HL-60 (cell line): ENCODE data around the gene IQGAP2.

ENCODE experiments used
- DNase-seq, 2 experiments: peaks; one replicate each; pipeline ENCODE4 v3.0.0-alpha.2; 2010 to 2020; ENCODE audit warnings: low read depth in 1 of 2, low spot score in 1 of 2
- H3K27ac ChIP-seq: fragments of 250-450 bp; sonication (Bioruptor Pico); replicated peaks from 2 replicates; pipeline ENCODE4 v1.5.1; 2020; ENCODE audit warnings: mild to moderate bottlenecking, moderate library complexity
- H3K27me3 ChIP-seq: fragments of 250-450 bp; sonication (Bioruptor Pico); 2 replicates; pipeline ENCODE4 v1.5.1; 2021; ENCODE audit warnings: mild to moderate bottlenecking, moderate library complexity; ENCODE audit not compliant: insufficient read depth, poor library complexity, severe bottlenecking
- H3K4me3 ChIP-seq: replicated peaks from 2 replicates; pipeline ENCODE4 v1.5.1; 2011; ENCODE audit warnings: mild to moderate bottlenecking, control low read depth, low read length; ENCODE audit not compliant: insufficient read depth
- GABPA ChIP-seq: IDR thresholded peaks from 2 replicates; pipeline ENCODE4 v1.6.1; 2012; ENCODE audit warnings: low read depth
- POLR2AphosphoS5 ChIP-seq: IDR thresholded peaks from 2 replicates; pipeline ENCODE4 v1.6.1; 2012; ENCODE audit warnings: low read depth
- SPI1 ChIP-seq: IDR thresholded peaks from 2 replicates; pipeline ENCODE4 v1.6.1; 2012; ENCODE audit warnings: low read depth, mild to moderate bottlenecking, borderline replicate concordance
- TF ChIP-seq, protein P1 (sequence below): IDR thresholded peaks from 2 replicates; pipeline ENCODE4 v1.6.1; 2012; ENCODE audit warnings: low read depth; ENCODE audit not compliant: insufficient replicate concordance
- TF ChIP-seq, protein P2 (sequence below): IDR thresholded peaks from one replicate; pipeline ENCODE4 v1.5.1; 2011; ENCODE audit warnings: low read length, control low read depth, inconsistent platforms; ENCODE audit not compliant: insufficient read depth

IQGAP2 gene

DNA sequence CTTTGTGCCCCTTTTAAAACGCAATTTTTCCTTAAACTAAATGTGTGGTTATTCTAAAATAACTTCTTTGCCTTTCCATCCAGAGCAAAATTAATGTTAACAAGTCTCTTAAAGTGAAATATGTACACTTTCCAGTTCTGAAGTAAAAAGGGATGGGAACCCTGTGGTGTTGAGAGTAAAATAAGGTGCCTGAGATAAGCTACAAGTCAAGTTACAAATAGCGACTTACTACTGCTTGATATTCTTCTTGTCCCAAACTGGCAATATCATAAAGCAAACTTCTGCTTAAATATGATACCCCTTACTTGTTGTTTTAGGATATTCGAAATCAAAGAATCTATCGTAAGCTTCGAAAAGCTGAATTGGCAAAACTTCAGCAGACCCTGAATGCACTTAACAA, 294.6 kb downstream of the IQGAP2 start:
- Histone ChIP-seq H3K27me3 (no peaks in the 10 kb centered on the region), H3K27ac (no peak overlapping the region), H3K4me3 (no peak overlapping the region)
- DNase-seq: no peak
- TF ChIP-seq, protein P1, sequence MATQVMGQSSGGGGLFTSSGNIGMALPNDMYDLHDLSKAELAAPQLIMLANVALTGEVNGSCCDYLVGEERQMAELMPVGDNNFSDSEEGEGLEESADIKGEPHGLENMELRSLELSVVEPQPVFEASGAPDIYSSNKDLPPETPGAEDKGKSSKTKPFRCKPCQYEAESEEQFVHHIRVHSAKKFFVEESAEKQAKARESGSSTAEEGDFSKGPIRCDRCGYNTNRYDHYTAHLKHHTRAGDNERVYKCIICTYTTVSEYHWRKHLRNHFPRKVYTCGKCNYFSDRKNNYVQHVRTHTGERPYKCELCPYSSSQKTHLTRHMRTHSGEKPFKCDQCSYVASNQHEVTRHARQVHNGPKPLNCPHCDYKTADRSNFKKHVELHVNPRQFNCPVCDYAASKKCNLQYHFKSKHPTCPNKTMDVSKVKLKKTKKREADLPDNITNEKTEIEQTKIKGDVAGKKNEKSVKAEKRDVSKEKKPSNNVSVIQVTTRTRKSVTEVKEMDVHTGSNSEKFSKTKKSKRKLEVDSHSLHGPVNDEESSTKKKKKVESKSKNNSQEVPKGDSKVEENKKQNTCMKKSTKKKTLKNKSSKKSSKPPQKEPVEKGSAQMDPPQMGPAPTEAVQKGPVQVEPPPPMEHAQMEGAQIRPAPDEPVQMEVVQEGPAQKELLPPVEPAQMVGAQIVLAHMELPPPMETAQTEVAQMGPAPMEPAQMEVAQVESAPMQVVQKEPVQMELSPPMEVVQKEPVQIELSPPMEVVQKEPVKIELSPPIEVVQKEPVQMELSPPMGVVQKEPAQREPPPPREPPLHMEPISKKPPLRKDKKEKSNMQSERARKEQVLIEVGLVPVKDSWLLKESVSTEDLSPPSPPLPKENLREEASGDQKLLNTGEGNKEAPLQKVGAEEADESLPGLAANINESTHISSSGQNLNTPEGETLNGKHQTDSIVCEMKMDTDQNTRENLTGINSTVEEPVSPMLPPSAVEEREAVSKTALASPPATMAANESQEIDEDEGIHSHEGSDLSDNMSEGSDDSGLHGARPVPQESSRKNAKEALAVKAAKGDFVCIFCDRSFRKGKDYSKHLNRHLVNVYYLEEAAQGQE: no peak
- TF ChIP-seq, protein P2, sequence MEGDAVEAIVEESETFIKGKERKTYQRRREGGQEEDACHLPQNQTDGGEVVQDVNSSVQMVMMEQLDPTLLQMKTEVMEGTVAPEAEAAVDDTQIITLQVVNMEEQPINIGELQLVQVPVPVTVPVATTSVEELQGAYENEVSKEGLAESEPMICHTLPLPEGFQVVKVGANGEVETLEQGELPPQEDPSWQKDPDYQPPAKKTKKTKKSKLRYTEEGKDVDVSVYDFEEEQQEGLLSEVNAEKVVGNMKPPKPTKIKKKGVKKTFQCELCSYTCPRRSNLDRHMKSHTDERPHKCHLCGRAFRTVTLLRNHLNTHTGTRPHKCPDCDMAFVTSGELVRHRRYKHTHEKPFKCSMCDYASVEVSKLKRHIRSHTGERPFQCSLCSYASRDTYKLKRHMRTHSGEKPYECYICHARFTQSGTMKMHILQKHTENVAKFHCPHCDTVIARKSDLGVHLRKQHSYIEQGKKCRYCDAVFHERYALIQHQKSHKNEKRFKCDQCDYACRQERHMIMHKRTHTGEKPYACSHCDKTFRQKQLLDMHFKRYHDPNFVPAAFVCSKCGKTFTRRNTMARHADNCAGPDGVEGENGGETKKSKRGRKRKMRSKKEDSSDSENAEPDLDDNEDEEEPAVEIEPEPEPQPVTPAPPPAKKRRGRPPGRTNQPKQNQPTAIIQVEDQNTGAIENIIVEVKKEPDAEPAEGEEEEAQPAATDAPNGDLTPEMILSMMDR: no peak
- TF ChIP-seq SPI1 (no peak), POLR2AphosphoS5 (no peak), GABPA (no peak)

DNA sequence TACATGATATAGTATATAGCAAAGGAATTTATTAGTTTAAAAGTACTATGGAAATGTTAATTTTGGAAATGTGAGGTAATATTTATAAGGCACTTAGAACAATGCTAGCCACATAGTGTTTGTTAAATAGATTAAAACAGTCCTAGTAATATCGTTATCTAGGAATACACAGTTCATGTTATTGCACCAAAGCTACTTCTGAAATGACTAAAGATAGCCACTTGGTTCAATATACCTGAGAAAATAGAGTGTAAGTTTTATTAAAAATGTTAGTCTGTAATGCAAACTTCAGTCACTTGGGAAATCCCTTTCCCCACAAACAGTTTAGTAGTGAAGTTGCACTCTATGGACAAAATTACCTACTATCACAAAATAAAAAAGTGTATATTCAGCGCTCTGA, 297.5 kb downstream of the IQGAP2 start:
- Histone ChIP-seq H3K27ac (no peak overlapping the region), H3K27me3 (no peaks in the 10 kb centered on the region), H3K4me3 (no peak overlapping the region)
- DNase-seq: no peak
- TF ChIP-seq, protein P1: no peak
- TF ChIP-seq, protein P2: no peak
- TF ChIP-seq SPI1 (no peak), GABPA (no peak), POLR2AphosphoS5 (no peak)

DNA sequence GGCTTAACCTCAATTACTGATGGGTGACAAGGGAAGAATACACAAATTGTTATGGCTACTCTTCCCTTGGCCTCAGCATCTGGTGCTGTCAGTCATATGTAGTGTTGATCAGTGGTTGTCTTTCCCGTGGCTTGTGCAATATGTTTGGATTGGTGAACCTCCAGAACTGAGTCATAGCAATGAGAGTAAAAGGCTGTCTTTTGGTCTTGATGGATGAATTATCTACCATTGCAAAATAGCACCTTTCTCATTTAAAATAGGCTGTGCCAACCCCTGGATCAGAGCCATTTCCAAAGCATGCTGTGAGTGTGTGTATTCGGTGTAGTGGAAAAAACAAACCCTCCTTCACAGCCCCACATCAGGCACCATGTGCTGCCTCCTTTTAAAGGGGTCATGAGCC, 298.2 kb downstream of the IQGAP2 start:
- TF ChIP-seq POLR2AphosphoS5: no peak

DNA sequence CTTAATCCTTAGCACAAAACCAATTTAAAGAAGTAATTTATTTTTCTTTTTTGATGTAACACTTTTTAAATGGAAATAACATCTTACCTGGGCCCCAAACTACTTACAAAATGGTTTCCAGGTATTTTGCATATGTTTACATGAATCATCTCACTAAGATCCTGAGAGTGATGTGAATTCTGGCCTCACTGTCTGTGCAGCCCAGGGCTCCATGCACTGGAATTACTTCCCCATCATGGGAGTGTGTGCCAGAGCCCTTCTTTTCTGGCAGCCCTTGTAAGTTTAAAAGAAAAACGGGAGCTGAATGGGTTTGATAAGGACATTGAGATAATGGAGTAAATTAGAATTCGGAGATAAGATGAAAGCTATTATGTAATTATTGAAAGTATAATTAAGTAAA, 300.6 kb downstream of the IQGAP2 start:
- TF ChIP-seq, protein P1: no peak
- no peak for TF ChIP-seq POLR2AphosphoS5
- no peak for TF ChIP-seq SPI1
- TF ChIP-seq, protein P2: no peak
- no peak for TF ChIP-seq GABPA

More for the DNA sequence above, 298.2 kb downstream of the IQGAP2 start:
- DNase-seq: no peak
- H3K4me3 ChIP-seq: no peak overlapping the region
- H3K27me3 ChIP-seq: no peaks in the 10 kb centered on the region
- no peak overlapping the region for H3K27ac ChIP-seq

More for the DNA sequence above, 300.6 kb downstream of the IQGAP2 start:
- H3K4me3 ChIP-seq: no peak overlapping the region
- no peak overlapping the region for H3K27ac ChIP-seq
- H3K27me3 ChIP-seq: no peaks in the 10 kb centered on the region
- no peak for DNase-seq
